K562 (cell line): ENCODE results near the gene METAP1D. TPM values are rescaled to one million over a fixed set of nuclear protein-coding genes. Genes with fewer than 3 reads are reported as not detected.
A peak's percentile ranks its signal among the peaks of the same experiment; 100 is the strongest.

Experiments used
- ATAC-seq: fragments of 200-7000 bp; cut with Tn5 transposase; 3 replicates; pipeline ENCODE4 v1.9.1; 2020; ENCODE audit warnings: moderate library complexity
- BruUV-seq: library from RNA; stranded (reverse); fragments of 400-500 nt; replicated peaks from 2 replicates; lab custom pipeline; 2021; lab: Mats Ljungman, UMichigan
- CTCF ChIA-PET: fragments of 300-600 bp; formaldehyde crosslinking; extraction: SDS; loops from one replicate; lab custom pipeline; 2021; ENCODE audit warnings: low intra/inter-chr PET ratio; lab: Yijun Ruan, JAX
- POLR2A ChIA-PET: fragments of 300-600, 350-650 bp; sonication (Branson Sonifier 250); formaldehyde crosslinking; extraction: SDS; loops from one replicate; lab custom pipeline; 2021; ENCODE audit warnings: antibody characterized with exemption, inconsistent platforms; lab: Yijun Ruan, JAX
- DNase-seq, 4 experiments: peaks; one replicate each; pipeline versions ENCODE4 v3.0.0 to v3.0.0-alpha.2; 2011 to 2018; ENCODE audit warnings: low spot score in 3 of 4, mixed read lengths in 3 of 4; ENCODE audit errors: extremely low read depth in 1 of 4
- FAIRE-seq: peaks from 2 replicates; lab custom pipeline; 2011; peaks lifted over from hg19 to GRCh38; lab: Jason Lieb, UNC
- H2AFZ ChIP-seq: 2 replicates; pipeline ENCODE4 v1.6.0; 2011; ENCODE audit warnings: low read depth, low read length, control low read depth, inconsistent platforms
- H3K27ac ChIP-seq: fragments of 200-600 bp; 3 replicates; pipeline ENCODE4 v1.8.0; 2011; ENCODE audit warnings: low read depth, mild to moderate bottlenecking, control low read depth, inconsistent platforms, low read length, moderate library complexity, mixed read lengths; ENCODE audit errors: extremely low read depth
- H3K27me3 ChIP-seq, 2 experiments: fragments of 300-600 bp in 1 of 2; 2 replicates in 1 of 2; 3 replicates in 1 of 2; pipeline versions ENCODE4 v1.6.0 to v1.8.0; 2011; ENCODE audit warnings: inconsistent platforms in 2 of 2, low read length in 2 of 2, mild to moderate bottlenecking in 1 of 2, mixed read lengths in 1 of 2, moderate library complexity in 1 of 2; ENCODE audit not compliant: control insufficient read depth in 2 of 2, insufficient read depth in 2 of 2
- H3K36me3 ChIP-seq: fragments of 300-600 bp; 3 replicates; pipeline ENCODE4 v1.8.0; 2011; ENCODE audit warnings: mild to moderate bottlenecking, low read length, inconsistent platforms; ENCODE audit not compliant: control insufficient read depth, insufficient read depth
- H3K4me1 ChIP-seq, 2 experiments: fragments of 200-600 bp in 1 of 2; replicated peaks in 1 of 2; 2 replicates in 1 of 2; 3 replicates in 1 of 2; pipeline versions ENCODE4 v1.5.1 to v1.8.0; 2011; ENCODE audit warnings: inconsistent platforms in 2 of 2, low read length in 2 of 2, mild to moderate bottlenecking in 1 of 2, mixed read lengths in 1 of 2, moderate library complexity in 1 of 2; ENCODE audit not compliant: control insufficient read depth in 2 of 2, insufficient read depth in 2 of 2
- H3K4me2 ChIP-seq: 2 replicates; pipeline ENCODE4 v1.6.1; 2011; ENCODE audit warnings: low read length, control low read depth, inconsistent platforms, mixed read lengths; ENCODE audit not compliant: insufficient read depth
- H3K4me3 ChIP-seq: fragments of 200-600 bp; sonication (generic), shearing (Covaris generic); 2 replicates; pipeline ENCODE4 v1.5.1; 2016; ENCODE audit warnings: control low read depth, inconsistent platforms
- H3K79me2 ChIP-seq: fragments of 200-600 bp; 3 replicates; pipeline ENCODE4 v1.8.0; 2011; ENCODE audit warnings: low read length, inconsistent platforms; ENCODE audit not compliant: control insufficient read depth, insufficient read depth
- H3K9ac ChIP-seq, 2 experiments: 2 replicates each; pipeline versions ENCODE4 v1.6.0 to v1.6.1; 2011; ENCODE audit warnings: low read depth in 2 of 2, low read length in 2 of 2, control low read depth in 1 of 2, inconsistent platforms in 1 of 2, mild to moderate bottlenecking in 1 of 2, mixed read lengths in 1 of 2; ENCODE audit not compliant: insufficient read depth in 1 of 2
- H3K9me1 ChIP-seq: one replicate; pipeline ENCODE4 v1.6.0; 2011; ENCODE audit warnings: inconsistent platforms, mild to moderate bottlenecking, low read length, moderate library complexity; ENCODE audit not compliant: control insufficient read depth, insufficient read depth
- H3K9me3 ChIP-seq: replicated peaks from 2 replicates; pipeline ENCODE4 v1.5.1; 2011; ENCODE audit warnings: low read depth, low read length, inconsistent platforms; ENCODE audit not compliant: control insufficient read depth, insufficient read depth
- H4K20me1 ChIP-seq: replicated peaks from 2 replicates; pipeline ENCODE4 v1.6.1; 2011; ENCODE audit warnings: low read length, inconsistent platforms, mixed read lengths; ENCODE audit not compliant: control insufficient read depth, insufficient read depth
- CBX3 ChIP-seq, 2 experiments: IDR thresholded peaks; 1 replicate in 1 of 2; 2 replicates in 1 of 2; pipeline ENCODE4 v1.6.1; 2012; ENCODE audit warnings: inconsistent platforms in 2 of 2, low read length in 2 of 2, borderline replicate concordance in 1 of 2, control low read depth in 1 of 2
- CEBPG ChIP-seq, 3 experiments: fragments of 200-800 bp in 1 of 3; sonication (Bioruptor generic) in 1 of 3; sonication (generic) in 1 of 3; formaldehyde crosslinking in 1 of 3; IDR thresholded peaks in 2 of 3; conservative IDR thresholded peaks in 1 of 3; 2 replicates each; pipeline versions ENCODE4 v1.6.1 to v1.8.0; 2016 to 2022; ENCODE audit warnings: missing compliant biosample characterization in 2 of 3, missing genetic modification characterization in 2 of 3, mild to moderate bottlenecking in 1 of 3, missing genetic modification reagents in 1 of 3
- HEY1 ChIP-seq: fragments of 250-450 bp; sonication (Bioruptor Pico); IDR thresholded peaks from 2 replicates; pipeline ENCODE4 v1.5.0; 2020; ENCODE audit warnings: mild to moderate bottlenecking, moderate library complexity, borderline replicate concordance
- KLF10 ChIP-seq: fragments of 250-450 bp; sonication (Bioruptor Pico); IDR thresholded peaks from 2 replicates; pipeline ENCODE4 v1.6.1; 2021; ENCODE audit warnings: matching md5 sums
- NR2C2 ChIP-seq, 2 experiments: fragments of 200-800 bp in 1 of 2; sonication (Bioruptor generic) in 1 of 2; sonication (generic) in 1 of 2; formaldehyde crosslinking in 1 of 2; IDR thresholded peaks; 2 replicates each; pipeline versions ENCODE4 v1.6.1 to v1.8.0; 2016 to 2022; ENCODE audit warnings: mild to moderate bottlenecking in 1 of 2, missing compliant biosample characterization in 1 of 2, missing genetic modification characterization in 1 of 2, missing genetic modification reagents in 1 of 2
- PYGO2 ChIP-seq: fragments of 450-650 bp; IDR thresholded peaks from 2 replicates; pipeline ENCODE4 v1.6.1; 2016; ENCODE audit warnings: mild to moderate bottlenecking, missing genetic modification characterization, moderate library complexity, missing compliant biosample characterization
- RHOXF2B ChIP-seq: fragments of 250-450 bp; sonication (Bioruptor Pico); conservative IDR thresholded peaks from 2 replicates; pipeline ENCODE4 v1.5.1; 2021
- SIN3A ChIP-seq, 2 experiments: fragments of 150-350 bp in 1 of 2; IDR thresholded peaks; 2 replicates each; pipeline ENCODE4 v1.6.1; 2011 to 2016; ENCODE audit warnings: borderline replicate concordance in 2 of 2, low read depth in 2 of 2, low read length in 2 of 2, mild to moderate bottlenecking in 2 of 2, moderate library complexity in 2 of 2; ENCODE audit not compliant: control insufficient read depth in 1 of 2
- SNIP1 ChIP-seq: fragments of 450-650 bp; IDR thresholded peaks from 2 replicates; pipeline ENCODE4 v1.7.1; 2017; ENCODE audit warnings: low read depth, mild to moderate bottlenecking
- ZNF584 ChIP-seq: fragments of 200-800 bp; sonication (Bioruptor generic); IDR thresholded peaks from 2 replicates; pipeline ENCODE4 v1.6.1; 2016; ENCODE audit warnings: low read depth, mild to moderate bottlenecking, missing genetic modification characterization, missing compliant biosample characterization
- ZNF589 ChIP-seq: fragments of 200-800 bp; sonication (Bioruptor generic); IDR thresholded peaks from 2 replicates; pipeline ENCODE4 v1.6.1; 2016; ENCODE audit warnings: low read depth, missing genetic modification characterization, missing compliant biosample characterization
- WGBS: fragments of 100-300 bp; shearing (Covaris generic); methylation state at CpG from one replicate; pipeline ENCODE4 v1.1.6; 2016; ENCODE audit warnings: low coverage, mixed read lengths; ENCODE audit not compliant: insufficient coverage; ENCODE audit errors: missing lambda C conversion rate; 5-methylcytosine and 5-hydroxymethylcytosine counted together
- in situ Hi-C: fragments of 300-500 bp; cut with MboI; formaldehyde crosslinking; loops from 4 replicates; pipeline ENCODE4 v1.15.0; 2018; ENCODE audit warnings: inconsistent platforms, mixed read lengths
- intact Hi-C: fragments of 100-400 bp; cut with micrococcal nuclease; formaldehyde crosslinking; loops from 2 replicates; pipeline ENCODE4 v1.14.2; 2022
- polyA plus RNA-seq, 8 experiments: library from polyadenylated mRNA; depleted of rRNA in 4 of 8; stranded (reverse) in 5 of 8; unstranded in 3 of 8; fragments of >200 nt; fragmentation: Nextera tagmentation in 2 of 8; fragmentation: Illumina TruSeq in 1 of 8; extraction: Ambion mirVana in 2 of 8; extraction: Trizol in 1 of 8; gene quantifications; 2 replicates each; pipeline versions ENCODE4 v1.2.1 to v1.2.3, GENCODE V29; 2011 to 2014; ENCODE audit warnings: inconsistent platforms in 1 of 8, missing spikeins in 1 of 8
- total RNA-seq, 7 experiments: library from RNA; depleted of rRNA in 6 of 7; stranded (reverse); fragments of >200 nt in 6 of 7; fragmentation: Illumina TruSeq in 2 of 7; extraction: Trizol in 2 of 7; gene quantifications; 2 replicates each; pipeline versions ENCODE4 v1.2.1 to v1.2.3, GENCODE V29; 2011 to 2021; ENCODE audit warnings: low replicate concordance in 1 of 7
- TF ChIP-seq, protein P1 (sequence below): fragments of 450-650 bp; IDR thresholded peaks from 2 replicates; pipeline ENCODE4 v1.7.1; 2018; ENCODE audit warnings: mild to moderate bottlenecking, low read depth; ENCODE audit not compliant: partially characterized antibody
- TF ChIP-seq, protein P2 (sequence below), 2 experiments: fragments of 450-650 bp in 1 of 2; IDR thresholded peaks; 2 replicates each; pipeline ENCODE4 v1.6.1; 2011 to 2017; ENCODE audit warnings: low read depth in 2 of 2, antibody characterized with exemption in 1 of 2, borderline replicate concordance in 1 of 2, low read length in 1 of 2, mild to moderate bottlenecking in 1 of 2, mixed read lengths in 1 of 2; ENCODE audit not compliant: control insufficient read depth in 1 of 2

The METAP1D gene
- total and polyA plus RNA-seq, 9 of the 15 experiments (the other 6 are each of a cell fraction or from before 2014, with no cell fraction given): 8.0 to 23.4 (median 15.7) TPM

DNA sequence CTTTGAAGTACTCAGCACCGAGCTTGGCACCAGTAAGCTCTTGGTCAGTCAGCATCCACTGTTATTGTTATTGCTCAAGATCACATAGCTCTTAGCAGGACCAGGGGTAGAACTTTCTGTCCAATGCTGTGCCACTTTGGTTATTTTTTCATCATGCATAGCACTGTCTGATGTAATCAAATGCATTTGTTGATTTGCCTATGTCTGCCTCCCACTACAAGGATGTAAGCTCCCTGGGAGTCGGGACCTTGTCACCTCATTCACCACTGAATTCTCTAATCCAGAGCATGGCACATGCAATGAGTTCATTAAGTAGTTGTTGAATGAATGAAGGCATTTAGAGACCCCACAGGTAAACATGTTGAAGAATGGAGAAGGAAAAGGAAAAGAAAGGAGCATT lies 56.5 kb downstream of the METAP1D start:
- in situ Hi-C loops (no loop called here), intact Hi-C loops (no loop called here)
- no peak for ATAC-seq
- Histone ChIP-seq H3K36me3 (no peaks in the 10 kb centered on the region), H3K9me3 (no peaks in the 10 kb centered on the region), H4K20me1 (no peaks in the 10 kb centered on the region), H3K4me1 (peaks cover 0 to 12% of the 10 kb centered on the region in 2 experiments; a peak in 3 of 5 replicates), H3K27me3 (no peaks in the 10 kb centered on the region), H3K4me3 (no peak overlapping the region), H3K4me2 (no peak overlapping the region), H3K9me1 (no peaks in the 10 kb centered on the region), H3K9ac (no peak overlapping the region), H3K27ac (no peak overlapping the region), H3K79me2 (peaks cover 4% of the 10 kb centered on the region; the same call in 2 of the 3 replicates), H2AFZ (no peak overlapping the region)
- WGBS: 34% methylated on average over 2 of the region's 2 CpGs
- ChIA-PET POLR2A (interaction anchor here (1.4 to 2.4 kb wide), 5 partner anchors 10 to 56 kb away, joined by 3 to 8 read pairs (median 5); partner anchors contain the start of gene DLX1), CTCF (no interaction called here)
- DNase-seq: no peak
- no TSS peak for BruUV-seq
- no peak for FAIRE-seq
- TF ChIP-seq RHOXF2B (CRISPR knock-in tag) (no peak), HEY1 (CRISPR knock-in tag) (0 out of 2 replicates have a peak, but pooled peaks have one; percentile 36), CEBPG (CRISPR knock-in tag; IDR thresholded peaks at IDR 0.05) (no peak), CEBPG (tag; conservative IDR thresholded peaks at IDR 0.05 in 1 of 2, IDR thresholded peaks at IDR 0.05 in 1 of 2) (peak; percentile 49 to 75; a peak in 2 of 4 replicates), ZNF584 (CRISPR knock-in tag) (0 out of 2 replicates have a peak, but pooled peaks have one; percentile 35), ZNF589 (CRISPR knock-in tag) (0 out of 2 replicates have a peak, but pooled peaks have one; percentile 25), SNIP1 (no peak), CBX3 (IDR thresholded peaks at IDR 0.05; ENCODE audit: borderline replicate concordance in 1 of 2, low read length in 2 of 2) (no peak), PYGO2 (no peak), SIN3A (IDR thresholded peaks at IDR 0.05; ENCODE audit: borderline replicate concordance in 2 of 2, control insufficient read depth in 1 of 2, low read depth in 2 of 2, low read length in 2 of 2) (no peak), NR2C2 (CRISPR knock-in tag; IDR thresholded peaks at IDR 0.05) (no peak), NR2C2 (tag; IDR thresholded peaks at IDR 0.05) (no peak), KLF10 (CRISPR knock-in tag) (no peak)
- TF ChIP-seq, protein P1, sequence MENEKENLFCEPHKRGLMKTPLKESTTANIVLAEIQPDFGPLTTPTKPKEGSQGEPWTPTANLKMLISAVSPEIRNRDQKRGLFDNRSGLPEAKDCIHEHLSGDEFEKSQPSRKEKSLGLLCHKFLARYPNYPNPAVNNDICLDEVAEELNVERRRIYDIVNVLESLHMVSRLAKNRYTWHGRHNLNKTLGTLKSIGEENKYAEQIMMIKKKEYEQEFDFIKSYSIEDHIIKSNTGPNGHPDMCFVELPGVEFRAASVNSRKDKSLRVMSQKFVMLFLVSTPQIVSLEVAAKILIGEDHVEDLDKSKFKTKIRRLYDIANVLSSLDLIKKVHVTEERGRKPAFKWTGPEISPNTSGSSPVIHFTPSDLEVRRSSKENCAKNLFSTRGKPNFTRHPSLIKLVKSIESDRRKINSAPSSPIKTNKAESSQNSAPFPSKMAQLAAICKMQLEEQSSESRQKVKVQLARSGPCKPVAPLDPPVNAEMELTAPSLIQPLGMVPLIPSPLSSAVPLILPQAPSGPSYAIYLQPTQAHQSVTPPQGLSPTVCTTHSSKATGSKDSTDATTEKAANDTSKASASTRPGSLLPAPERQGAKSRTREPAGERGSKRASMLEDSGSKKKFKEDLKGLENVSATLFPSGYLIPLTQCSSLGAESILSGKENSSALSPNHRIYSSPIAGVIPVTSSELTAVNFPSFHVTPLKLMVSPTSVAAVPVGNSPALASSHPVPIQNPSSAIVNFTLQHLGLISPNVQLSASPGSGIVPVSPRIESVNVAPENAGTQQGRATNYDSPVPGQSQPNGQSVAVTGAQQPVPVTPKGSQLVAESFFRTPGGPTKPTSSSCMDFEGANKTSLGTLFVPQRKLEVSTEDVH: no peak
- TF ChIP-seq, protein P2, sequence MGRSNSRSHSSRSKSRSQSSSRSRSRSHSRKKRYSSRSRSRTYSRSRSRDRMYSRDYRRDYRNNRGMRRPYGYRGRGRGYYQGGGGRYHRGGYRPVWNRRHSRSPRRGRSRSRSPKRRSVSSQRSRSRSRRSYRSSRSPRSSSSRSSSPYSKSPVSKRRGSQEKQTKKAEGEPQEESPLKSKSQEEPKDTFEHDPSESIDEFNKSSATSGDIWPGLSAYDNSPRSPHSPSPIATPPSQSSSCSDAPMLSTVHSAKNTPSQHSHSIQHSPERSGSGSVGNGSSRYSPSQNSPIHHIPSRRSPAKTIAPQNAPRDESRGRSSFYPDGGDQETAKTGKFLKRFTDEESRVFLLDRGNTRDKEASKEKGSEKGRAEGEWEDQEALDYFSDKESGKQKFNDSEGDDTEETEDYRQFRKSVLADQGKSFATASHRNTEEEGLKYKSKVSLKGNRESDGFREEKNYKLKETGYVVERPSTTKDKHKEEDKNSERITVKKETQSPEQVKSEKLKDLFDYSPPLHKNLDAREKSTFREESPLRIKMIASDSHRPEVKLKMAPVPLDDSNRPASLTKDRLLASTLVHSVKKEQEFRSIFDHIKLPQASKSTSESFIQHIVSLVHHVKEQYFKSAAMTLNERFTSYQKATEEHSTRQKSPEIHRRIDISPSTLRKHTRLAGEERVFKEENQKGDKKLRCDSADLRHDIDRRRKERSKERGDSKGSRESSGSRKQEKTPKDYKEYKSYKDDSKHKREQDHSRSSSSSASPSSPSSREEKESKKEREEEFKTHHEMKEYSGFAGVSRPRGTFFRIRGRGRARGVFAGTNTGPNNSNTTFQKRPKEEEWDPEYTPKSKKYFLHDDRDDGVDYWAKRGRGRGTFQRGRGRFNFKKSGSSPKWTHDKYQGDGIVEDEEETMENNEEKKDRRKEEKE (IDR thresholded peaks at IDR 0.05; ENCODE audit: borderline replicate concordance in 1 of 2, control insufficient read depth in 1 of 2, low read depth in 2 of 2, low read length in 1 of 2): no peak
